ENCODE measurements around the gene LTB4R2.
A peak's percentile ranks its signal among the peaks of the same experiment; 100 is the strongest.

The LTB4R2 gene

GRCh38 chr14:24278424-24278823, 31.5 kb upstream of the LTB4R2 start:
- POLR2A ChIA-PET: interaction anchor here (0.5 kb wide), 1 partner anchor 107 kb away, joined by 3 read pairs; no protein-coding TSS in a partner anchor
- CTCF ChIA-PET: interaction anchor here (0.6 to 2.2 kb wide), 7 partner anchors 19 to 220 kb away, joined by 3 to 12 read pairs (median 5); partner anchors contain the start of genes CIDEB and TINF2

DNA sequence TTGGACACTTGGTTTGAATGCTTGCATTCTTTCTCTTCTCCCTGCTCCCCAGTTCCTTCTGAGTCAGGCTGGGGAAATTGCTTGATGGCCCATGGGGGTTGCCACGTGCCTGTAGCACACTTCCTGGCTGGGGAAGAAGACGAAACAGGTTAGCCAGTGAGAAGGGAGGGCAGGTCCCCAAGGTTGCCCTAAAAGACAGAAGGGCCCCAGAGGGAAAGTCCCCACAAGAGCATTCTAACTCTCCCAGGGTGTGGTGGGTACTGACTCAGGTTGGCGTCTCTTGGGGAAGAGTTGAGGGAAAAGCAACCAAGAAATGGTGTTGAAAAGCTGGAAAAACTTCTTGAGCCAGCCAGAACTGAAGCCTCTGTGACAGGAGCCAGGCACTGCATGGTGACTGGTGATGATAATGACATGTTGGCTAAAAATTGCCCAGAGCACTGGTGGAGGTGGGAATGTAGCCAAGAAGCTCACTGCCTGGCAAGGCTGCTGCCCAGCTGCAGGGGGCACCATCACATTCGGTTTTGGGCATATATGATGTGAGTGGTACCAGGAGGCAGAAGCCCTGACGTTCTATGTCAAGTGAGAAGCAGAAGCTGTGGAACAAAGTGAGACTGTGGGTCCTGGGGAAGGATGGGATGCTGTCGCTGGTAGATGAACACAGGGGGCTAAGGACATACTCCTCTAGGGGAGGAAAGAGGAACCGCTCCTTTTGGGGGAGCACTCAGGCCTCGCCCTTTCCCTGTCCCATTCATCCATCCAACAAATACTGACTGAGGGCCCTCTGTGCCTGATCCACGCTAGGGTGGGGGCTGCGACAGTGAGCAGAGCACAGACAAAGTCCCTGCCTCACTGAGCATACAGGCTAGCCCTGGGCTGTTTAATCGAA, 30.4 kb upstream of the LTB4R2 start:
- CTCF ChIA-PET: interaction anchor here (2.2 kb wide), 1 partner anchor 18 kb away, joined by 12 read pairs; no protein-coding TSS in a partner anchor
- TF ChIP-seq MYNN (tag by site-specific recombination; IDR thresholded peaks at IDR 0.05; ENCODE audit: borderline replicate concordance): no peak
- TF ChIP-seq, protein P1, sequence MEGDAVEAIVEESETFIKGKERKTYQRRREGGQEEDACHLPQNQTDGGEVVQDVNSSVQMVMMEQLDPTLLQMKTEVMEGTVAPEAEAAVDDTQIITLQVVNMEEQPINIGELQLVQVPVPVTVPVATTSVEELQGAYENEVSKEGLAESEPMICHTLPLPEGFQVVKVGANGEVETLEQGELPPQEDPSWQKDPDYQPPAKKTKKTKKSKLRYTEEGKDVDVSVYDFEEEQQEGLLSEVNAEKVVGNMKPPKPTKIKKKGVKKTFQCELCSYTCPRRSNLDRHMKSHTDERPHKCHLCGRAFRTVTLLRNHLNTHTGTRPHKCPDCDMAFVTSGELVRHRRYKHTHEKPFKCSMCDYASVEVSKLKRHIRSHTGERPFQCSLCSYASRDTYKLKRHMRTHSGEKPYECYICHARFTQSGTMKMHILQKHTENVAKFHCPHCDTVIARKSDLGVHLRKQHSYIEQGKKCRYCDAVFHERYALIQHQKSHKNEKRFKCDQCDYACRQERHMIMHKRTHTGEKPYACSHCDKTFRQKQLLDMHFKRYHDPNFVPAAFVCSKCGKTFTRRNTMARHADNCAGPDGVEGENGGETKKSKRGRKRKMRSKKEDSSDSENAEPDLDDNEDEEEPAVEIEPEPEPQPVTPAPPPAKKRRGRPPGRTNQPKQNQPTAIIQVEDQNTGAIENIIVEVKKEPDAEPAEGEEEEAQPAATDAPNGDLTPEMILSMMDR (tag by site-specific recombination; IDR thresholded peaks at IDR 0.05): peak; percentile 70; the same call in 1 of the 2 replicates
- Histone ChIP-seq H3K36me3 (ENCODE audit: control insufficient read depth in 2 of 2, insufficient read depth in 1 of 2, low read length in 2 of 2) (no peaks in the 10 kb centered on the region), H3K4me1 (ENCODE audit: control insufficient read depth, insufficient read depth, low read length) (no peaks in the 10 kb centered on the region), H3K9me3 (ENCODE audit: control insufficient read depth, insufficient read depth, low read depth, low read length) (no peaks in the 10 kb centered on the region), H3K4me3 (ENCODE audit: low read depth, low read length) (no peak overlapping the region), H3K27ac (ENCODE audit: extremely low read depth, low read depth, low read length) (no peak overlapping the region)
- POLR2A ChIA-PET: interaction anchor here (2.9 kb wide), 1 partner anchor 8 kb away, joined by 14 read pairs; the partner anchor contains the start of gene RABGGTA

More at GRCh38 chr14:24278424-24278823, 31.5 kb upstream of the LTB4R2 start:
- Histone ChIP-seq H3K27ac (ENCODE audit: extremely low read depth, low read depth, low read length) (no peak overlapping the region), H3K4me1 (ENCODE audit: control insufficient read depth, insufficient read depth, low read length) (no peaks in the 10 kb centered on the region), H3K36me3 (ENCODE audit: control insufficient read depth in 2 of 2, insufficient read depth in 1 of 2, low read length in 2 of 2) (no peaks in the 10 kb centered on the region), H3K9me3 (ENCODE audit: control insufficient read depth, insufficient read depth, low read depth, low read length) (no peaks in the 10 kb centered on the region), H3K4me3 (ENCODE audit: low read depth, low read length) (no peak overlapping the region)
- TF ChIP-seq ZNF157 (tag by site-specific recombination; IDR thresholded peaks at IDR 0.05) (no peak), ZBTB7A (tag by site-specific recombination; IDR thresholded peaks at IDR 0.05; ENCODE audit: low read depth) (no peak), ZNF423 (tag by site-specific recombination; IDR thresholded peaks at IDR 0.05) (no peak), ZNF555 (tag by site-specific recombination; conservative IDR thresholded peaks at IDR 0.05) (no peak), ZNF701 (tag by site-specific recombination; IDR thresholded peaks at IDR 0.05) (no peak)
- TF ChIP-seq, protein P2, sequence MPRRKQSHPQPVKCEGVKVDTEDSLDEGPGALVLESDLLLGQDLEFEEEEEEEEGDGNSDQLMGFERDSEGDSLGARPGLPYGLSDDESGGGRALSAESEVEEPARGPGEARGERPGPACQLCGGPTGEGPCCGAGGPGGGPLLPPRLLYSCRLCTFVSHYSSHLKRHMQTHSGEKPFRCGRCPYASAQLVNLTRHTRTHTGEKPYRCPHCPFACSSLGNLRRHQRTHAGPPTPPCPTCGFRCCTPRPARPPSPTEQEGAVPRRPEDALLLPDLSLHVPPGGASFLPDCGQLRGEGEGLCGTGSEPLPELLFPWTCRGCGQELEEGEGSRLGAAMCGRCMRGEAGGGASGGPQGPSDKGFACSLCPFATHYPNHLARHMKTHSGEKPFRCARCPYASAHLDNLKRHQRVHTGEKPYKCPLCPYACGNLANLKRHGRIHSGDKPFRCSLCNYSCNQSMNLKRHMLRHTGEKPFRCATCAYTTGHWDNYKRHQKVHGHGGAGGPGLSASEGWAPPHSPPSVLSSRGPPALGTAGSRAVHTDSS (tag by site-specific recombination; IDR thresholded peaks at IDR 0.05): no peak

DNA sequence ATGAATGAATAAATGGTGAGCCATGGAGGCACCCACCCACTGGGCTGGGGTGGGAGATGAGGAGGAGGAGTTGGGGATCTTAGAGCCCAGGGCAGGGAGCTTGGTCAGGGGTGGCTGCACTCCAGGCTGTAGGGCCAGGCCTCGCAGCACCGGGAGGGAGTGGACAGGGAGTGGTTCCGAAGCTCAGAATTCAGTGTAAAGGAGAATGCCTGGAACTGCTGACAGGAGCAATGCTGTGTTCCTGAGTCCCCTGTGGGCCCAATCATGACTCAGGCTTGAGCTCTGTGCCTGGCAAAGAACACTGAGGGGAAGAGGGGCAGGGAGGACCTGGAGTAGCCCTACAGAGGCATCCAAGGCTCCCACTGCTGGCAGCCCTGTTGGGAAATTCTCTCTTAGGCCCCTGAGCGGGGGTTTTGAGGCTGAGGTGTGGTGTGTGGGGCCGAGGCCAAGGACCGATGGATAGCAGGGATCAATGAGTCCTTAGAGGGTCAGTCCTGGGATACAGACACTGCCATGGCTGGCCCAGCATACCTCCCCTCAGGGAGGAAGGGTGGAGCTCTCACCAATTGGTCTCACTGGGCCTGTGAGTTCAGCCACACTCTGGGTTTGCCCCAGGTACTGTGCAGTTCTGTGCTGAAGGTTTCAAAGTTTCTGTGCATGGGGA, 29.0 kb upstream of the LTB4R2 start:
- H3K9me3 ChIP-seq (ENCODE audit: control insufficient read depth, insufficient read depth, low read depth, low read length): no peaks in the 10 kb centered on the region
- H3K4me1 ChIP-seq (ENCODE audit: control insufficient read depth, insufficient read depth, low read length): no peaks in the 10 kb centered on the region
- no peak overlapping the region for H3K27ac ChIP-seq (ENCODE audit: extremely low read depth, low read depth, low read length)
- POLR2A ChIA-PET: interaction anchor here (0.5 to 2.9 kb wide), 2 partner anchors 10 to 810 kb away, joined by 3 to 14 read pairs; partner anchors contain the start of gene RABGGTA
- no peak overlapping the region for H3K4me3 ChIP-seq (ENCODE audit: low read depth, low read length)
- H3K36me3 ChIP-seq (ENCODE audit: control insufficient read depth in 2 of 2, insufficient read depth in 1 of 2, low read length in 2 of 2): no peaks in the 10 kb centered on the region
- CTCF ChIA-PET: interaction anchor here (0.6 to 1.5 kb wide), 4 partner anchors 9 to 33 kb away, joined by 3 to 4 read pairs (median 4); partner anchors contain the start of gene RABGGTA
- TF ChIP-seq ZNF366 (tag by site-specific recombination; conservative IDR thresholded peaks at IDR 0.05): no peak
- TF ChIP-seq ZNF560 (tag by site-specific recombination; IDR thresholded peaks at IDR 0.05; ENCODE audit: borderline replicate concordance): no peak
- TF ChIP-seq ZNF248 (tag by site-specific recombination; IDR thresholded peaks at IDR 0.05): no peak
- no peak for TF ChIP-seq ZNF473 (tag by site-specific recombination; IDR thresholded peaks at IDR 0.05)
- TF ChIP-seq WT1 (tag by site-specific recombination; IDR thresholded peaks at IDR 0.05): no peak
- no peak for TF ChIP-seq ZNF266 (tag by site-specific recombination; IDR thresholded peaks at IDR 0.05; ENCODE audit: low read depth)
- TF ChIP-seq ZNF280C (tag by site-specific recombination; IDR thresholded peaks at IDR 0.05): no peak
- no peak for TF ChIP-seq ZNF133 (tag by site-specific recombination; IDR thresholded peaks at IDR 0.05)
- TF ChIP-seq ZNF747 (tag by site-specific recombination; IDR thresholded peaks at IDR 0.05): no peak
- no peak for TF ChIP-seq ZBTB10 (tag by site-specific recombination; IDR thresholded peaks at IDR 0.05)
- TF ChIP-seq ZNF274 (IDR thresholded peaks at IDR 0.05; ENCODE audit: low read length): no peak
- no peak for TF ChIP-seq ZNF274 (tag by site-specific recombination; IDR thresholded peaks at IDR 0.05; ENCODE audit: borderline replicate concordance)
